HCT116 (cell line): ENCODE results near the gene ZNF83. TPM values are rescaled to one million over a fixed set of nuclear protein-coding genes. Genes with fewer than 3 reads are reported as not detected.

Experiments used
- ATAC-seq: fragments of 200-7000 bp; cut with Tn5 transposase; 2 replicates; pipeline ENCODE4 v1.9.1; 2020; ENCODE audit warnings: mild to moderate bottlenecking, moderate library complexity
- BruUV-seq: library from RNA; stranded (reverse); fragments of 400-500 nt; replicated peaks from 2 replicates; lab custom pipeline; 2021; lab: Mats Ljungman, UMichigan
- CTCF ChIA-PET: fragments of 300-600 bp; sonication (Branson Sonifier 250); formaldehyde crosslinking; loops from one replicate; lab custom pipeline; 2021; ENCODE audit warnings: antibody characterized with exemption; lab: Charles Lee
- POLR2A ChIA-PET: fragments of 300-600, 350-600 bp; sonication (Branson Sonifier 250); formaldehyde crosslinking; loops from one replicate; lab custom pipeline; 2021; ENCODE audit warnings: antibody characterized with exemption; lab: Charles Lee
- RAD21 ChIA-PET, 2 experiments: fragments of 300-600 bp; sonication (Branson Sonifier 250); formaldehyde crosslinking; loops; one replicate each; lab custom pipeline; 2023; ENCODE audit warnings: low total read pairs in 2 of 2; ENCODE audit not compliant: uncharacterized antibody in 2 of 2, unreplicated experiment in 2 of 2, low non-redundant PET in 1 of 2; lab: Charles Lee
- DNase-seq: peaks from one replicate; pipeline ENCODE4 v3.0.0-alpha.2; 2010; ENCODE audit warnings: low read depth, low spot score
- H2AFZ ChIP-seq: fragments of 200-600 bp; shearing (Covaris generic), sonication (generic); 2 replicates; pipeline ENCODE4 v1.6.1; 2017; ENCODE audit warnings: low read depth, mixed run types, mixed read lengths, antibody characterized with exemption, low read length; ENCODE audit not compliant: poor library complexity, severe bottlenecking
- H3K27ac ChIP-seq: 2 replicates; pipeline ENCODE4 v1.5.1; 2012; ENCODE audit warnings: low read depth, low read length
- H3K27me3 ChIP-seq: fragments of 200-600 bp; sonication (generic); 2 replicates; pipeline ENCODE4 v1.6.1; 2016; ENCODE audit warnings: mixed run types, low read length, mixed read lengths; ENCODE audit not compliant: insufficient read depth
- H3K36me3 ChIP-seq, 2 experiments: fragments of 200-500 bp in 1 of 2; fragments of 200-600 bp in 1 of 2; sonication (Bioruptor generic) in 1 of 2; sonication (generic) in 1 of 2; 2 replicates each; pipeline versions ENCODE4 v1.5.1 to v1.6.1; 2014 to 2016; ENCODE audit warnings: low read length in 2 of 2, inconsistent platforms in 1 of 2, mixed read lengths in 1 of 2, mixed run types in 1 of 2; ENCODE audit not compliant: insufficient read depth in 2 of 2, control insufficient read depth in 1 of 2
- H3K4me1 ChIP-seq, 2 experiments: fragments of 200-600 bp in 1 of 2; sonication (generic) in 1 of 2; 2 replicates each; pipeline versions ENCODE4 v1.5.1 to v1.6.1; 2012 to 2017; ENCODE audit warnings: low read length in 2 of 2, inconsistent platforms in 1 of 2, mild to moderate bottlenecking in 1 of 2, mixed read lengths in 1 of 2, mixed run types in 1 of 2, moderate library complexity in 1 of 2; ENCODE audit not compliant: insufficient read depth in 2 of 2, control insufficient read depth in 1 of 2
- H3K4me2 ChIP-seq: fragments of 200-600 bp; sonication (generic); 2 replicates; pipeline ENCODE4 v1.6.1; 2017; ENCODE audit warnings: mixed run types, low read length, mixed read lengths
- H3K4me3 ChIP-seq, 2 experiments: fragments of 200-600 bp in 1 of 2; sonication (generic) in 1 of 2; replicated peaks in 1 of 2; 2 replicates each; pipeline ENCODE4 v1.5.1; 2011 to 2016; ENCODE audit warnings: low read length in 2 of 2, control low read depth in 1 of 2, low read depth in 1 of 2, mild to moderate bottlenecking in 1 of 2, mixed read lengths in 1 of 2, mixed run types in 1 of 2
- H3K79me2 ChIP-seq: fragments of 200-600 bp; sonication (generic); 2 replicates; pipeline ENCODE4 v1.6.1; 2017; ENCODE audit warnings: mild to moderate bottlenecking, mixed run types, low read length, moderate library complexity, mixed read lengths; ENCODE audit not compliant: insufficient read depth
- H3K9ac ChIP-seq: fragments of 200-600 bp; sonication (generic); 2 replicates; pipeline ENCODE4 v1.6.1; 2016; ENCODE audit warnings: low read length, mixed read lengths
- H3K9me2 ChIP-seq: fragments of 200-600 bp; sonication (generic), shearing (Covaris generic); 2 replicates; pipeline ENCODE4 v1.6.1; 2017; ENCODE audit warnings: mixed run types, mild to moderate bottlenecking, moderate library complexity; ENCODE audit not compliant: insufficient read depth
- H3K9me3 ChIP-seq, 2 experiments: fragments of 200-500 bp in 1 of 2; fragments of 200-600 bp in 1 of 2; sonication (Bioruptor generic) in 1 of 2; sonication (generic) in 1 of 2; 2 replicates each; pipeline ENCODE4 v1.6.1; 2014 to 2017; ENCODE audit warnings: low read length in 2 of 2, mixed read lengths in 2 of 2, inconsistent platforms in 1 of 2, low read depth in 1 of 2, mild to moderate bottlenecking in 1 of 2, mixed run types in 1 of 2, moderate library complexity in 1 of 2; ENCODE audit not compliant: control insufficient read depth in 1 of 2, insufficient read depth in 1 of 2
- H4K20me1 ChIP-seq: fragments of 200-600 bp; sonication (generic), shearing (Covaris generic); 2 replicates; pipeline ENCODE4 v1.6.1; 2017; ENCODE audit warnings: mixed run types, mild to moderate bottlenecking, moderate library complexity; ENCODE audit not compliant: insufficient read depth
- CBX3 ChIP-seq: IDR thresholded peaks from 2 replicates; pipeline ENCODE4 v1.6.1; 2012; ENCODE audit warnings: low read depth
- CEBPB ChIP-seq: IDR thresholded peaks from 2 replicates; pipeline ENCODE4 v1.6.1; 2012; ENCODE audit warnings: low read depth
- EGR1 ChIP-seq: IDR thresholded peaks from 2 replicates; pipeline ENCODE4 v1.6.1; 2012; ENCODE audit warnings: low read depth
- ELF1 ChIP-seq: IDR thresholded peaks from 2 replicates; pipeline ENCODE4 v1.6.1; 2012; ENCODE audit warnings: low read depth, borderline replicate concordance
- EZH2phosphoT487 ChIP-seq: fragments of 200-600 bp; IDR thresholded peaks from 2 replicates; pipeline ENCODE4 v1.6.1; 2018; ENCODE audit warnings: antibody characterized with exemption, borderline replicate concordance
- JUND ChIP-seq: IDR thresholded peaks from 2 replicates; pipeline ENCODE4 v1.6.1; 2012
- POLR2A ChIP-seq: IDR thresholded peaks from 2 replicates; pipeline ENCODE4 v1.7.0; 2011; ENCODE audit warnings: borderline replicate concordance; ENCODE audit not compliant: insufficient read depth, insufficient read length; ENCODE audit errors: extremely low read depth
- POLR2AphosphoS5 ChIP-seq: IDR thresholded peaks from 2 replicates; pipeline ENCODE4 v1.6.1; 2011; ENCODE audit warnings: mild to moderate bottlenecking, low read depth, low read length, moderate library complexity
- SIN3A ChIP-seq: IDR thresholded peaks from 2 replicates; pipeline ENCODE4 v1.6.1; 2012; ENCODE audit warnings: low read depth
- SP1 ChIP-seq: IDR thresholded peaks from 2 replicates; pipeline ENCODE4 v1.6.1; 2012; ENCODE audit warnings: low read depth
- YY1 ChIP-seq: IDR thresholded peaks from 2 replicates; pipeline ENCODE4 v1.6.1; 2011; ENCODE audit warnings: low read length, low read depth, moderate library complexity, mild to moderate bottlenecking; ENCODE audit not compliant: insufficient replicate concordance; ENCODE audit errors: extremely low read depth
- ZFX ChIP-seq: fragments of 450-650 bp; IDR thresholded peaks from 2 replicates; pipeline ENCODE4 v1.6.1; 2017
- ZNF274 ChIP-seq: fragments of 200-500 bp; sonication (Bioruptor generic); IDR thresholded peaks from 2 replicates; pipeline ENCODE4 v1.6.1; 2014; ENCODE audit warnings: mild to moderate bottlenecking, low read depth, low read length, inconsistent platforms
- intact Hi-C: fragments of 100-400 bp; cut with micrococcal nuclease; formaldehyde crosslinking; loops from 2 replicates; pipeline ENCODE4 v1.10.0; 2022
- total RNA-seq: library from RNA; stranded (reverse); gene quantifications from one replicate; pipeline ENCODE4 v1.2.1, GENCODE V29; 2021; ENCODE audit not compliant: unreplicated experiment
- TF ChIP-seq, protein P1 (sequence below): IDR thresholded peaks from 2 replicates; pipeline ENCODE4 v1.6.1; 2012; ENCODE audit warnings: low read depth
- TF ChIP-seq, protein P2 (sequence below): IDR thresholded peaks from 2 replicates; pipeline ENCODE4 v1.6.1; 2012
- TF ChIP-seq, protein P3 (sequence below), 3 experiments: fragments of 200-600 bp in 1 of 3; sonication (generic) in 1 of 3; IDR thresholded peaks in 2 of 3; conservative IDR thresholded peaks in 1 of 3; 2 replicates each; pipeline ENCODE4 v1.5.1; 2012 to 2017; ENCODE audit warnings: low read depth in 2 of 3, low read length in 2 of 3, antibody characterized with exemption in 1 of 3, borderline replicate concordance in 1 of 3, control low read depth in 1 of 3, mild to moderate bottlenecking in 1 of 3, mixed read lengths in 1 of 3, mixed run types in 1 of 3, moderate library complexity in 1 of 3; ENCODE audit not compliant: insufficient read depth in 1 of 3

ZNF83 gene
- total RNA-seq, 1 experiment from 2014 or later: 34.2 TPM

DNA sequence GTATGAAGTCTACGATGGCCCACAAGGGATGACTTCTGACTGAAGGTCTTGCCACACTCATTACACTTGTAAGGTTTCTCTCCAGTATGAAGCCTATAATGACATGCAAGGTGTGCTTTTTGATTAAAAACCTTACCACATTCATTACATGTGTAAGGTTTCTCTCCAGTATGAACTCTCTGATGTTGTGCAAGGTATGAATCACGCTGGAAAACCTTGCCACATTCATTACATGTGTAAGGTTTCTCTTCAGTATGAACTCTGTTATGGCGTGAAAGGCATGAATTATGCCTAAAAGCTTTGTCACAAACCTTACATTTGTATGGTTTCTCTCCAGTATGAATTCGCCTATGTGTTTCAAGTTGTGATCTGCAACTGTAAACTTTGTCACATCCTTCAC lies 15.0 kb upstream of the ZNF83 start:
- Histone ChIP-seq H2AFZ (no peak overlapping the region), H3K4me3 (no peak overlapping the region), H3K27ac (no peak overlapping the region), H3K9ac (no peak overlapping the region), H3K27me3 (no peaks in the 10 kb centered on the region), H3K36me3 (peaks cover 2 to 70% of the 10 kb centered on the region in 2 experiments), H3K9me2 (no peaks in the 10 kb centered on the region), H3K9me3 (peaks cover 3 to 10% of the 10 kb centered on the region in 2 experiments; a peak in 2 of 4 replicates), H3K79me2 (peaks cover 9% of the 10 kb centered on the region; the same call in 1 of the 2 replicates), H3K4me2 (no peak overlapping the region), H3K4me1 (no peaks in the 10 kb centered on the region), H4K20me1 (no peaks in the 10 kb centered on the region)
- DNase-seq (no peak), ATAC-seq (no peak)
- no peak for TF ChIP-seq POLR2A
- TF ChIP-seq, protein P1, sequence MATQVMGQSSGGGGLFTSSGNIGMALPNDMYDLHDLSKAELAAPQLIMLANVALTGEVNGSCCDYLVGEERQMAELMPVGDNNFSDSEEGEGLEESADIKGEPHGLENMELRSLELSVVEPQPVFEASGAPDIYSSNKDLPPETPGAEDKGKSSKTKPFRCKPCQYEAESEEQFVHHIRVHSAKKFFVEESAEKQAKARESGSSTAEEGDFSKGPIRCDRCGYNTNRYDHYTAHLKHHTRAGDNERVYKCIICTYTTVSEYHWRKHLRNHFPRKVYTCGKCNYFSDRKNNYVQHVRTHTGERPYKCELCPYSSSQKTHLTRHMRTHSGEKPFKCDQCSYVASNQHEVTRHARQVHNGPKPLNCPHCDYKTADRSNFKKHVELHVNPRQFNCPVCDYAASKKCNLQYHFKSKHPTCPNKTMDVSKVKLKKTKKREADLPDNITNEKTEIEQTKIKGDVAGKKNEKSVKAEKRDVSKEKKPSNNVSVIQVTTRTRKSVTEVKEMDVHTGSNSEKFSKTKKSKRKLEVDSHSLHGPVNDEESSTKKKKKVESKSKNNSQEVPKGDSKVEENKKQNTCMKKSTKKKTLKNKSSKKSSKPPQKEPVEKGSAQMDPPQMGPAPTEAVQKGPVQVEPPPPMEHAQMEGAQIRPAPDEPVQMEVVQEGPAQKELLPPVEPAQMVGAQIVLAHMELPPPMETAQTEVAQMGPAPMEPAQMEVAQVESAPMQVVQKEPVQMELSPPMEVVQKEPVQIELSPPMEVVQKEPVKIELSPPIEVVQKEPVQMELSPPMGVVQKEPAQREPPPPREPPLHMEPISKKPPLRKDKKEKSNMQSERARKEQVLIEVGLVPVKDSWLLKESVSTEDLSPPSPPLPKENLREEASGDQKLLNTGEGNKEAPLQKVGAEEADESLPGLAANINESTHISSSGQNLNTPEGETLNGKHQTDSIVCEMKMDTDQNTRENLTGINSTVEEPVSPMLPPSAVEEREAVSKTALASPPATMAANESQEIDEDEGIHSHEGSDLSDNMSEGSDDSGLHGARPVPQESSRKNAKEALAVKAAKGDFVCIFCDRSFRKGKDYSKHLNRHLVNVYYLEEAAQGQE: no peak
- TF ChIP-seq JUND: no peak
- no peak for TF ChIP-seq SIN3A
- TF ChIP-seq EGR1: no peak
- TF ChIP-seq, protein P2, sequence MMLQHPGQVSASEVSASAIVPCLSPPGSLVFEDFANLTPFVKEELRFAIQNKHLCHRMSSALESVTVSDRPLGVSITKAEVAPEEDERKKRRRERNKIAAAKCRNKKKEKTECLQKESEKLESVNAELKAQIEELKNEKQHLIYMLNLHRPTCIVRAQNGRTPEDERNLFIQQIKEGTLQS: no peak
- no peak for TF ChIP-seq POLR2AphosphoS5
- TF ChIP-seq ELF1: no peak
- TF ChIP-seq SP1: no peak
- TF ChIP-seq, protein P3, sequence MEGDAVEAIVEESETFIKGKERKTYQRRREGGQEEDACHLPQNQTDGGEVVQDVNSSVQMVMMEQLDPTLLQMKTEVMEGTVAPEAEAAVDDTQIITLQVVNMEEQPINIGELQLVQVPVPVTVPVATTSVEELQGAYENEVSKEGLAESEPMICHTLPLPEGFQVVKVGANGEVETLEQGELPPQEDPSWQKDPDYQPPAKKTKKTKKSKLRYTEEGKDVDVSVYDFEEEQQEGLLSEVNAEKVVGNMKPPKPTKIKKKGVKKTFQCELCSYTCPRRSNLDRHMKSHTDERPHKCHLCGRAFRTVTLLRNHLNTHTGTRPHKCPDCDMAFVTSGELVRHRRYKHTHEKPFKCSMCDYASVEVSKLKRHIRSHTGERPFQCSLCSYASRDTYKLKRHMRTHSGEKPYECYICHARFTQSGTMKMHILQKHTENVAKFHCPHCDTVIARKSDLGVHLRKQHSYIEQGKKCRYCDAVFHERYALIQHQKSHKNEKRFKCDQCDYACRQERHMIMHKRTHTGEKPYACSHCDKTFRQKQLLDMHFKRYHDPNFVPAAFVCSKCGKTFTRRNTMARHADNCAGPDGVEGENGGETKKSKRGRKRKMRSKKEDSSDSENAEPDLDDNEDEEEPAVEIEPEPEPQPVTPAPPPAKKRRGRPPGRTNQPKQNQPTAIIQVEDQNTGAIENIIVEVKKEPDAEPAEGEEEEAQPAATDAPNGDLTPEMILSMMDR (IDR thresholded peaks at IDR 0.05 in 2 of 3, conservative IDR thresholded peaks at IDR 0.05 in 1 of 3; ENCODE audit: borderline replicate concordance in 1 of 3, insufficient read depth in 1 of 3, low read depth in 2 of 3, low read length in 2 of 3): no peak
- TF ChIP-seq ZFX: no peak
- TF ChIP-seq YY1: no peak
- no peak for TF ChIP-seq CEBPB
- no peak for TF ChIP-seq ZNF274
- TF ChIP-seq EZH2phosphoT487: no peak
- no peak for TF ChIP-seq CBX3
- intact Hi-C loops: no loop called here
- ChIA-PET CTCF (no interaction called here), RAD21 (no interaction called here), POLR2A (no interaction called here)
- no TSS peak for BruUV-seq
